Osteoblast (primary cell): Measurements from ENCODE around the gene GRB10. TPM values are rescaled to one million over a fixed set of nuclear protein-coding genes. Genes with fewer than 3 reads are reported as not detected.

Source experiments
- DNase-seq: peaks from one replicate; pipeline ENCODE4 v3.0.0; 2011; ENCODE audit warnings: low spot score, mixed read lengths; ENCODE audit not compliant: insufficient read length; ENCODE audit errors: missing footprints
- H2AFZ ChIP-seq: 2 replicates; pipeline ENCODE4 v1.6.0; 2011; ENCODE audit warnings: mild to moderate bottlenecking, low read length
- H3K27ac ChIP-seq: 2 replicates; pipeline ENCODE4 v1.5.1; 2011; ENCODE audit warnings: mild to moderate bottlenecking, low read depth, low read length, moderate library complexity
- H3K27me3 ChIP-seq: 2 replicates; pipeline ENCODE4 v1.6.0; 2012; ENCODE audit warnings: mild to moderate bottlenecking, control low read depth, inconsistent platforms, low read length, moderate library complexity; ENCODE audit not compliant: insufficient read depth
- H3K36me3 ChIP-seq: 2 replicates; pipeline ENCODE4 v1.5.1; 2011; ENCODE audit warnings: mild to moderate bottlenecking, low read length, control low read depth, moderate library complexity; ENCODE audit not compliant: insufficient read depth
- H3K4me1 ChIP-seq: 2 replicates; pipeline ENCODE4 v1.5.1; 2011; ENCODE audit warnings: mild to moderate bottlenecking, low read length, control low read depth, moderate library complexity; ENCODE audit not compliant: insufficient read depth
- H3K4me2 ChIP-seq: 2 replicates; pipeline ENCODE4 v1.6.0; 2011; ENCODE audit warnings: mild to moderate bottlenecking, low read length; ENCODE audit not compliant: insufficient read depth
- H3K4me3 ChIP-seq: fragments of 200-600 bp; sonication (generic); 3 replicates; pipeline ENCODE4 v1.5.1; 2012; ENCODE audit warnings: mild to moderate bottlenecking, low read length, inconsistent platforms; ENCODE audit not compliant: insufficient read depth
- H3K79me2 ChIP-seq: 2 replicates; pipeline ENCODE4 v1.6.0; 2012; ENCODE audit warnings: mild to moderate bottlenecking, low read length, control low read depth, inconsistent platforms; ENCODE audit not compliant: insufficient read depth
- H3K9me3 ChIP-seq: 2 replicates; pipeline ENCODE4 v1.5.1; 2011; ENCODE audit warnings: low read depth, low read length, control low read depth
- H4K20me1 ChIP-seq: 2 replicates; pipeline ENCODE4 v1.6.0; 2012; ENCODE audit warnings: mild to moderate bottlenecking, low read length, control low read depth; ENCODE audit not compliant: insufficient read depth
- total RNA-seq: library from RNA; depleted of rRNA; stranded (reverse); fragments of >200 nt; gene quantifications from 2 replicates; pipeline ENCODE4 v1.2.3, GENCODE V29; 2012
- TF ChIP-seq, protein P1 (sequence below): IDR thresholded peaks from 2 replicates; pipeline ENCODE4 v1.5.1; 2011; ENCODE audit warnings: mild to moderate bottlenecking, low read depth, low read length, moderate library complexity; ENCODE audit errors: extremely low read depth

GRB10 gene
- total RNA-seq, 1 donor = 62.6 TPM

DNA sequence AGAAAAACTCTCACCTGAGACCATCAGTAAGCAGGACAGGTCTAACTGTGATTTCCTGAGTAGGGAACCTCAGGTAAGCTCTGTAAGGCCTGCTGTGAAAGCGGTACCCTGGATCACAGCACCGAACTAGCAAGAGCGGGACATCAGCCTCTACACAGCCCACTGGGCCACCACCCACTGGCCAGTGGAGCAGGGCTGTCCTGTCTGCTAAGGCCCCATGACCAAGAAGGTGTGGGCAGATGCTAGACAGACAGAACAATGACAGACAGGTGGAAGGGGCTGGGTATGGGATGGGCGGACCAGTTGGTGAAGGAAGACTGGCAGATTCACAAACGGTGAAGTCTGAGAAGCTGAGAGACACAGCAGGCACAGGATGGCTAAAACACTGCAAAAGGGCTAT is 138.1 kb downstream of the GRB10 start:
- H3K27ac ChIP-seq = no peak overlapping the region
- no peaks in the 10 kb centered on the region for H3K9me3 ChIP-seq
- TF ChIP-seq, protein P1, sequence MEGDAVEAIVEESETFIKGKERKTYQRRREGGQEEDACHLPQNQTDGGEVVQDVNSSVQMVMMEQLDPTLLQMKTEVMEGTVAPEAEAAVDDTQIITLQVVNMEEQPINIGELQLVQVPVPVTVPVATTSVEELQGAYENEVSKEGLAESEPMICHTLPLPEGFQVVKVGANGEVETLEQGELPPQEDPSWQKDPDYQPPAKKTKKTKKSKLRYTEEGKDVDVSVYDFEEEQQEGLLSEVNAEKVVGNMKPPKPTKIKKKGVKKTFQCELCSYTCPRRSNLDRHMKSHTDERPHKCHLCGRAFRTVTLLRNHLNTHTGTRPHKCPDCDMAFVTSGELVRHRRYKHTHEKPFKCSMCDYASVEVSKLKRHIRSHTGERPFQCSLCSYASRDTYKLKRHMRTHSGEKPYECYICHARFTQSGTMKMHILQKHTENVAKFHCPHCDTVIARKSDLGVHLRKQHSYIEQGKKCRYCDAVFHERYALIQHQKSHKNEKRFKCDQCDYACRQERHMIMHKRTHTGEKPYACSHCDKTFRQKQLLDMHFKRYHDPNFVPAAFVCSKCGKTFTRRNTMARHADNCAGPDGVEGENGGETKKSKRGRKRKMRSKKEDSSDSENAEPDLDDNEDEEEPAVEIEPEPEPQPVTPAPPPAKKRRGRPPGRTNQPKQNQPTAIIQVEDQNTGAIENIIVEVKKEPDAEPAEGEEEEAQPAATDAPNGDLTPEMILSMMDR = no peak

DNA sequence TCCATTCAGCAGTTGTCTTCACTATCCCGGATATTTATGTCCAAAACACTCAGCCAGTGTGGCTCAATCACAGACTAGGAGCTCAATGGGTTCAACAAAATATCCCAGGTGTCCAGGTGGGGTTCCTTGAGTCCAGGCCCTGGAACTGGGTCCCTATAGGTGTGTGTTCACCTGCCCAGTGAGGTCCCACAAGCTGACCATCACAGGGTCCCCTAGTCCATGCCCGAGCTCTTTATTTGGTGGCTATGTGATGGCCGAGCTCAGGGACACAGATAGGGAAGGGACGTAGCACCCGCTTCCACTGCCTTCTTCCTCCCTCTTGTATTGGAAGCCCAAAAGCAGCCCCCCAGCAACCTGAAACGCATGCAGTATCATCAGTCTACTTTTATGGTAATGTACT is 138.6 kb downstream of the GRB10 start:
- no peak overlapping the region for H3K4me2 ChIP-seq
- no peak overlapping the region for H3K27ac ChIP-seq
- peaks cover 25% of the 10 kb centered on the region for H3K79me2 ChIP-seq
- H3K4me1 ChIP-seq = no peaks in the 10 kb centered on the region
- peaks cover 4% of the 10 kb centered on the region for H3K36me3 ChIP-seq
- H3K27me3 ChIP-seq = no peaks in the 10 kb centered on the region
- DNase-seq = no peak
- no peak overlapping the region for H3K4me3 ChIP-seq
- no peaks in the 10 kb centered on the region for H3K9me3 ChIP-seq
- H2AFZ ChIP-seq = no peak overlapping the region
- H4K20me1 ChIP-seq = peaks cover 26% of the 10 kb centered on the region
- TF ChIP-seq, protein P1 = no peak

More for the DNA sequence above, 138.1 kb downstream of the GRB10 start:
- Histone ChIP-seq H3K4me3 (no peak overlapping the region), H4K20me1 (peaks cover 27% of the 10 kb centered on the region), H3K36me3 (peaks cover 9% of the 10 kb centered on the region), H3K27me3 (no peaks in the 10 kb centered on the region), H3K79me2 (peaks cover 25% of the 10 kb centered on the region), H3K4me1 (no peaks in the 10 kb centered on the region), H3K4me2 (no peak overlapping the region), H2AFZ (no peak overlapping the region)
- DNase-seq = no peak

DNA sequence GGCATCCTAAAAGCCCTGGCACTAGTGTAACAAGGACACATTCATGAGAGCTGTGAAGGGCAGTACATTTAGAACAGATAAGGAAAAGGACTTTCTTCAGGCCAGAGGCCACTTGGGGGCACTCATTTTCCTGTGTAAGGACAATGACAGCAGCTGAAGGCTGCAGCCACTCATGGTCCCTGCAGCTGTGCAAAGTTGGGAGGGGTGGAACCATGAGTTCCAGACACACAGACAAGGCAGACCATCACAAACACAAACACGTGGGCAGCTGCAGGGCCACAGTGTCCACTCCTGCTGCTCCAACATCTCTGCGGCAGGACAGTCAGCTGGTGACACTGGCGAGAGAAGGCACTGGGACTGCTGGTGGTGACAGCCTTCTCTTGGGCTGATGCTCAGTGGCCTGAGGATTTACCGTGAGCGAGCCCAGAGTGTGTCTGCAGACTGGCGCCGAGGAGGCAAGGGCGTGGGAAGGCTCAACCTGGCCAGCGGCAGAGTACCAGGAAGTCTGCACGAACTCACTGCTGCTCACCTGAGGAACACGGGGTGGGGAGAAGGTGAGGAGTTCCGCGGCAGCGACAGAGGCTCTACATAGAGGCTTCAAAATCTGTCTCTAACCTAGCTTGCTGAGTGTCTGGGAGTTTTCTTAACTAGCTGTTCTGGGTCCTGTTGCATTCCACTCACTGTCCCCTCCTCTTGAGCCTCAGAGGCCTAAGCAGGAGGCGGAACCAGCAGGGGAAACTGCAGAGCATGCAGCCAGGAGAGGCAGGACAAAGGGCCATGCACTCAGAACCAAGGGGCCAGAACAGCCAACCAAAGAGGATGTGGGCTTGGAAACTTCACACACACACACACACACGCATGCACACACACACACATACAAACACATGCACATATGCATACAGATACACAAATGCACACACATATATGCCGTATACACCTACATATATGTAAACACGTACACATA is 141.0 kb downstream of the GRB10 start:
- peaks cover 30% of the 10 kb centered on the region for H3K79me2 ChIP-seq
- TF ChIP-seq, protein P1 = no peak

DNA sequence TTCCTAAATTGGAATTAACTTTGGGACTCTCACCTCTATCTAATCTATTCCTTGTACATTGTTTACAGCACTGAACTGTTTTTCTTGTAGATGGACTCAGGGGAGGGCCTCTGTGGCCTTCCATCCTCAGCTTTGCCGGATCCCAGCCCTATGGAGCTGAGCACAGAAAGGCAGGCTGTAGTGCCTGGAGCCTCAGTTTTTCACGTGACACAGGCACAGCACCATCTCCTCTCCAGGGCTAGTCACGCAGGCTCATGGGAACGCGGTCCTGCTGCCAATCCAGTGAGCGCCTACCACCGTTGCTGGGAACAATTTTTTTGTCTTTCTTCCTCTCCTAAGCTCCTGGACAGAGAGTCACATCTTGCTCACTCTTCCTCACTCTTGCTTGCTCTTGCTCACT is 141.9 kb downstream of the GRB10 start:
- Histone ChIP-seq H3K79me2 (peaks cover 37% of the 10 kb centered on the region), H3K27me3 (no peaks in the 10 kb centered on the region), H3K27ac (no peak overlapping the region), H2AFZ (no peak overlapping the region), H3K4me3 (no peak overlapping the region), H3K4me1 (no peaks in the 10 kb centered on the region), H3K4me2 (no peak overlapping the region), H3K9me3 (no peaks in the 10 kb centered on the region), H4K20me1 (peaks cover 30% of the 10 kb centered on the region), H3K36me3 (no peaks in the 10 kb centered on the region)
- no peak for DNase-seq
- TF ChIP-seq, protein P1 = no peak

More for the DNA sequence above, 141.0 kb downstream of the GRB10 start:
- H3K27ac ChIP-seq = no peak overlapping the region
- H4K20me1 ChIP-seq = peaks cover 28% of the 10 kb centered on the region
- DNase-seq = no peak
- no peaks in the 10 kb centered on the region for H3K4me1 ChIP-seq
- H3K9me3 ChIP-seq = no peaks in the 10 kb centered on the region
- H3K27me3 ChIP-seq = no peaks in the 10 kb centered on the region
- H3K4me2 ChIP-seq = no peak overlapping the region
- no peak overlapping the region for H2AFZ ChIP-seq
- H3K4me3 ChIP-seq = no peak overlapping the region
- H3K36me3 ChIP-seq = no peaks in the 10 kb centered on the region
